ENCODE results near the gene DNMBP. TPM values are rescaled to one million over a fixed set of nuclear protein-coding genes. Genes with fewer than 3 reads are reported as not detected.
A peak's percentile ranks its signal among the peaks of the same experiment; 100 is the strongest.

The DNMBP gene
- total and polyA plus RNA-seq, 2 of the 8 experiments (the other 6 are each of a cell fraction or from before 2014, with no cell fraction given): 19.1 to 26.4 TPM

DNA sequence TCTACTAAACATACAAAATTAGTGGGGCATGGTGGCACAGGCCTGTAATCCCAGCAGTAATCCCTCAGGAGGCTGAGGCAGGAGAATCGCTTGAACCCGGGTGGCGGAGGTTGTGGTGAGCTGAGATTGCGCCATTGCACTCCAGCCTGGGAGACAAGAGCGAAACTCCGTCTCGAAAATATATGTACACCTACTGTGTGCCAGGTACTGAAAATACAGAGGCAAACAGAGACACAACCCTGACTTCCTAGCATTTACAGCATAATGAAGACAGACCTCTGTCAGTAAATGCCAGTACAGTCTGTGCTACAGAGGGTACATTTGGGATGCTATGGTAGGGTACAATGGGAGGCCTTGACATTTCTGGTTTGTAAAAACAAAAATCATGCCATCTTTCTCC, 160.7 kb downstream of the DNMBP start:
- CTCF ChIA-PET (ENCODE audit: partially characterized antibody): interaction anchor here (0.6 to 6.2 kb wide), 11 partner anchors 9 to 490 kb away, joined by 3 to 100 read pairs (median 3); no protein-coding TSS in a partner anchor
- H3K4me2 ChIP-seq (ENCODE audit: insufficient read depth in 1 of 2, low read depth in 2 of 2, low read length in 2 of 2): peak overlapping the region; percentile 51 to 62; a peak in 3 of 4 replicates
- 92% methylated on average over 7 of the region's 7 CpGs; no CpG with 5 or more reads in 1 of the 2 experiments for WGBS, 2 experiments (ENCODE audit: extremely low coverage in 1 of 2, insufficient coverage in 1 of 2, insufficient read length in 1 of 2, insufficient replicate concordance in 2 of 2, low coverage in 1 of 2, low lambda C conversion rate in 2 of 2, missing lambda C conversion rate in 1 of 2)
- H2AK5ac ChIP-seq (ENCODE audit: low read depth, low read length): peak overlapping the region; percentile 10
- POLR2A ChIA-PET (ENCODE audit: partially characterized antibody): interaction anchor here (0.6 to 1.7 kb wide), 6 partner anchors 10 to 1570 kb away, joined by 3 to 6 read pairs (median 4); no protein-coding TSS in a partner anchor
- H3K79me1 ChIP-seq (ENCODE audit: low read depth, low read length): no peaks in the 10 kb centered on the region
- H2BK12ac ChIP-seq (ENCODE audit: low read depth, low read length): peak overlapping the region; percentile 95; the same call in 1 of the 2 replicates
- H4K5ac ChIP-seq (ENCODE audit: insufficient read length, low read depth, low read length): no peak overlapping the region
- H3K18ac ChIP-seq (ENCODE audit: extremely low read depth, low read length): peak overlapping the region; percentile 33; the same call in 1 of the 2 replicates
- no peak overlapping the region for H3K14ac ChIP-seq (ENCODE audit: insufficient read length)
- no peak overlapping the region for H2AFZ ChIP-seq (ENCODE audit: low read length)
- no peaks in the 10 kb centered on the region; a peak in 1 of 7 replicates for H3K27me3 ChIP-seq (replicated peaks in 1 of 4; ENCODE audit: control insufficient read depth in 3 of 4, extremely low read depth in 1 of 4, insufficient read depth in 3 of 4, low read length in 3 of 4)
- H3K9me3 ChIP-seq (ENCODE audit: insufficient read depth in 2 of 2, low read depth in 1 of 2, low read length in 1 of 2): no peaks in the 10 kb centered on the region
- peak overlapping the region; percentile 76; the same call in 1 of the 2 replicates for H2BK15ac ChIP-seq (ENCODE audit: low read length)
- no peak overlapping the region; a peak in 2 of 7 replicates for H3K9ac ChIP-seq (replicated peaks in 1 of 4; ENCODE audit: extremely low read depth in 1 of 4, low read depth in 3 of 4, low read length in 3 of 4)
- no peak overlapping the region for H3K56ac ChIP-seq (replicated peaks; ENCODE audit: insufficient read length, low read depth, low read length)
- H3K27ac ChIP-seq (ENCODE audit: low read depth, low read length): peak overlapping the region; percentile 86
- peak overlapping the region in 1 of 4 experiments; percentile 37; a peak in 1 of 8 replicates for H3K4me3 ChIP-seq (ENCODE audit: extremely low read depth in 1 of 4, insufficient read depth in 2 of 4, low read depth in 3 of 4, low read length in 4 of 4)
- H3K79me2 ChIP-seq (ENCODE audit: control insufficient read depth in 1 of 2, insufficient read depth in 2 of 2, low read length in 2 of 2): no peaks in the 10 kb centered on the region
- H2BK20ac ChIP-seq (ENCODE audit: low read length): peak overlapping the region; percentile 75; the same call in 1 of the 2 replicates
- no peak overlapping the region for H3K23ac ChIP-seq (ENCODE audit: insufficient read length)
- no peaks in the 10 kb centered on the region for H4K20me1 ChIP-seq (replicated peaks in 1 of 2; ENCODE audit: control insufficient read depth in 1 of 2, insufficient read depth in 2 of 2, low read length in 2 of 2)
- no peaks in the 10 kb centered on the region for H3K36me3 ChIP-seq (ENCODE audit: control insufficient read depth in 2 of 4, insufficient read depth in 4 of 4, low read length in 3 of 4)
- peak overlapping the region; percentile 85 for H2BK5ac ChIP-seq (ENCODE audit: low read depth, low read length)
- H3K4me1 ChIP-seq (replicated peaks in 1 of 4; ENCODE audit: control insufficient read depth in 3 of 4, insufficient read depth in 4 of 4, low read length in 3 of 4): peaks cover 8 to 29% (median 20%) of the 10 kb centered on the region in 4 experiments; a peak in 6 of 7 replicates
- no peak overlapping the region for H3K4ac ChIP-seq (replicated peaks; ENCODE audit: insufficient read length, low read depth, low read length)
- H3K23me2 ChIP-seq (ENCODE audit: low read depth, low read length): no peaks in the 10 kb centered on the region
- H4K8ac ChIP-seq (ENCODE audit: extremely low read depth, insufficient read depth, low read length): no peak overlapping the region; the same call in 1 of the 2 replicates
- no peak for DNase-seq (ENCODE audit: low read depth in 1 of 2, low spot score in 2 of 2)
- TF ChIP-seq, protein P1, sequence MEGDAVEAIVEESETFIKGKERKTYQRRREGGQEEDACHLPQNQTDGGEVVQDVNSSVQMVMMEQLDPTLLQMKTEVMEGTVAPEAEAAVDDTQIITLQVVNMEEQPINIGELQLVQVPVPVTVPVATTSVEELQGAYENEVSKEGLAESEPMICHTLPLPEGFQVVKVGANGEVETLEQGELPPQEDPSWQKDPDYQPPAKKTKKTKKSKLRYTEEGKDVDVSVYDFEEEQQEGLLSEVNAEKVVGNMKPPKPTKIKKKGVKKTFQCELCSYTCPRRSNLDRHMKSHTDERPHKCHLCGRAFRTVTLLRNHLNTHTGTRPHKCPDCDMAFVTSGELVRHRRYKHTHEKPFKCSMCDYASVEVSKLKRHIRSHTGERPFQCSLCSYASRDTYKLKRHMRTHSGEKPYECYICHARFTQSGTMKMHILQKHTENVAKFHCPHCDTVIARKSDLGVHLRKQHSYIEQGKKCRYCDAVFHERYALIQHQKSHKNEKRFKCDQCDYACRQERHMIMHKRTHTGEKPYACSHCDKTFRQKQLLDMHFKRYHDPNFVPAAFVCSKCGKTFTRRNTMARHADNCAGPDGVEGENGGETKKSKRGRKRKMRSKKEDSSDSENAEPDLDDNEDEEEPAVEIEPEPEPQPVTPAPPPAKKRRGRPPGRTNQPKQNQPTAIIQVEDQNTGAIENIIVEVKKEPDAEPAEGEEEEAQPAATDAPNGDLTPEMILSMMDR (IDR thresholded peaks at IDR 0.05; ENCODE audit: control extremely low read depth in 1 of 3, insufficient read depth in 1 of 3, low read depth in 1 of 3, low read length in 3 of 3): no peak
- TF ChIP-seq RFX5 (IDR thresholded peaks at IDR 0.05; ENCODE audit: borderline replicate concordance, low read depth, low read length) (no peak), CREB1 (IDR thresholded peaks at IDR 0.05) (no peak), SP2 (IDR thresholded peaks at IDR 0.05; ENCODE audit: low read length) (no peak), FOSL1 (IDR thresholded peaks at IDR 0.05; ENCODE audit: insufficient read depth, low read depth, low read length) (no peak), JUN (IDR thresholded peaks at IDR 0.05; ENCODE audit: low read depth, low read length) (no peak), RAD21 (IDR thresholded peaks at IDR 0.05 in 1 of 2, conservative IDR thresholded peaks at IDR 0.05 in 1 of 2; ENCODE audit: low read depth in 2 of 2, low read length in 2 of 2) (no peak)
- peak overlapping the region; percentile 18 for H2BK120ac ChIP-seq (replicated peaks; ENCODE audit: low read depth, low read length)
- H4K91ac ChIP-seq (replicated peaks; ENCODE audit: insufficient read length, low read length): peak overlapping the region; percentile 52
- no peak for FAIRE-seq

Data from H1 (cell line).